SK-N-SH (cell line): Measurements from ENCODE around the gene MGAT5B.

ENCODE experiments used
- CTCF ChIP-seq: fragments of 200-600 bp; sonication (generic); IDR thresholded peaks from 2 replicates; pipeline ENCODE4 v1.6.1; 2017; ENCODE audit warnings: antibody characterized with exemption, mild to moderate bottlenecking, moderate library complexity
- MAX ChIP-seq: IDR thresholded peaks from 2 replicates; pipeline ENCODE4 v1.4.0; 2012; ENCODE audit warnings: low read depth
- RCOR1 ChIP-seq: fragments of 150-350 bp; IDR thresholded peaks from 2 replicates; pipeline ENCODE4 v1.6.1; 2017; ENCODE audit warnings: antibody characterized with exemption, low read length
- SMC3 ChIP-seq: IDR thresholded peaks from 2 replicates; pipeline ENCODE4 v1.6.1; 2012; ENCODE audit warnings: low read depth, low read length, improper control_type of control experiment
- TAF1 ChIP-seq: IDR thresholded peaks from 2 replicates; pipeline ENCODE4 v1.6.1; 2012; ENCODE audit warnings: low read depth, mild to moderate bottlenecking, low read length, moderate library complexity, borderline replicate concordance
- YY1 ChIP-seq: IDR thresholded peaks from 2 replicates; pipeline ENCODE4 v1.4.0; 2012; ENCODE audit warnings: low read depth, mild to moderate bottlenecking

GRCh38 chr17:76880268-76880667 is 12.1 kb downstream of the MGAT5B start:
- no peak for TF ChIP-seq TAF1
- TF ChIP-seq MAX = no peak
- no peak for TF ChIP-seq CTCF
- no peak for TF ChIP-seq RCOR1
- no peak for TF ChIP-seq YY1
- TF ChIP-seq SMC3 = no peak
